Peyer's patch (tissue), 4 donors: ENCODE results near the gene CWF19L1.

Experiments used
- CTCF ChIP-seq, 6 experiments: fragments of 450-650 bp in 4 of 6; fragments of 200-600 bp in 2 of 6; sonication (generic) in 1 of 6; IDR thresholded peaks; one replicate each; pipeline ENCODE4 v1.5.1; 2017 to 2019; ENCODE audit warnings: antibody characterized with exemption in 6 of 6, mild to moderate bottlenecking in 3 of 6, moderate library complexity in 1 of 6
- POLR2A ChIP-seq, 2 donors: fragments of 450-650 bp; IDR thresholded peaks; one replicate each; pipeline ENCODE4 v1.5.1; 2017; ENCODE audit warnings: antibody characterized with exemption in 2 of 2, mild to moderate bottlenecking in 2 of 2, moderate library complexity in 2 of 2

DNA sequence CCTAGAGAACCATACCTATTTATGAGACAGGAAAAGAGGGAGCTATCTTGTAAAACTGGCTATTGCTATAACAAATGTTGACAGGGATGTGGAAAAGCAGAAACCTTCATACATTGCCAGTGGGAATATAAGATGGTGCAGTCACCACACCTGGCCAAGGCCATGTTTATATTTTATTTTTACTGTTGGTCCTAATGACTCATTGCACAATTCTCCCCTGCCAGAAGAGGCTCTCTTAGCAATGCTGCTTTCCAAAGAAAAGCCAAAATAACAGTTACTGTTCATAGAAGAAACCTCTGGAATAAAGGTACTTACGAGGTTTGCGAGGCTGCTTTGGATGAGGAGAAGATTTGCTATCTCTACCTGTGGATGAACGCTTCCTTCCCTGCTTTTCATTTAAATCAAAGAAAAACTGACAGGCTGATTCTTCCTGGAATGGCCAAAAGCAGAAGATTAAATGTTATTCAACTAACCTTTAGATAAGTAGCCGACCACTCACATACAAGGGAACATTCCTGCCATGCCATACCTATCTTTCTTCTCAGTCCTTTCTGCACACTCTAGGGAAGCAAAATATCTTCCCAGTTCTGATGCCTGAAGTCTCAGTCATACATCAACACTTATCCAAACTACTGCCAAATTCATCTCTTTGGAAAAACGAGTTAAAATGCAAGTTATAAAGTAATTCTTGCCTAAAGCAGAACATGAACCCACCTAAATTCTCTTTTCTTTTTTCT is 21.8 kb downstream of the CWF19L1 start:
- TF ChIP-seq POLR2A (IDR thresholded peaks at IDR 0.05) (no peak), CTCF (IDR thresholded peaks at IDR 0.05) (no peak)
